Spleen (tissue), 11 donors: ENCODE data around the gene PSME1. TPM values are rescaled to one million over a fixed set of nuclear protein-coding genes. Genes with fewer than 3 reads are reported as not detected.
A peak's percentile ranks its signal among the peaks of the same experiment; 100 is the strongest.

Experiments used
- DNase-seq: peaks from one replicate; pipeline ENCODE4 v3.0.0-alpha.2; 2020
- H3K27ac ChIP-seq, 8 donors: fragments of 200-600 bp; sonication (generic) in 7 of 8; 1 replicate in 4 of 8; 2 replicates in 4 of 8; pipeline versions ENCODE4 v1.5.0 to v1.8.0; 2016 to 2021; ENCODE audit warnings: inconsistent platforms in 4 of 8, mild to moderate bottlenecking in 4 of 8, moderate library complexity in 1 of 8
- H3K27me3 ChIP-seq, 7 donors: fragments of 200-600 bp; sonication (generic) in 6 of 7; replicated peaks in 1 of 7; 1 replicate in 4 of 7; 2 replicates in 3 of 7; pipeline versions ENCODE4 v1.5.0 to v1.8.0; 2016 to 2021; ENCODE audit warnings: inconsistent platforms in 3 of 7, mild to moderate bottlenecking in 1 of 7
- H3K36me3 ChIP-seq, 6 donors: fragments of 200-600 bp; sonication (generic) in 5 of 6; 1 replicate in 4 of 6; 2 replicates in 2 of 6; pipeline versions ENCODE4 v1.5.0 to v1.8.0; 2016 to 2021; ENCODE audit warnings: inconsistent platforms in 2 of 6
- H3K4me1 ChIP-seq, 6 donors: fragments of 200-600 bp; sonication (generic) in 5 of 6; 1 replicate in 3 of 6; 2 replicates in 3 of 6; pipeline versions ENCODE4 v1.5.0 to v1.8.0; 2016 to 2021; ENCODE audit warnings: inconsistent platforms in 3 of 6
- H3K4me3 ChIP-seq, 8 donors: fragments of 200-600 bp; sonication (generic) in 7 of 8; 1 replicate in 4 of 8; 2 replicates in 4 of 8; pipeline versions ENCODE4 v1.5.0 to v1.8.0; 2016 to 2021; ENCODE audit warnings: inconsistent platforms in 4 of 8, mild to moderate bottlenecking in 4 of 8, moderate library complexity in 2 of 8
- H3K9me3 ChIP-seq, 8 donors: fragments of 200-600 bp; sonication (generic) in 7 of 8; 1 replicate in 4 of 8; 2 replicates in 4 of 8; pipeline versions ENCODE4 v1.5.0 to v1.8.0; 2016 to 2021; ENCODE audit warnings: inconsistent platforms in 4 of 8
- POLR2A ChIP-seq, 3 donors: fragments of 450-650 bp; IDR thresholded peaks; one replicate each; pipeline ENCODE4 v1.5.1; 2017; ENCODE audit warnings: antibody characterized with exemption in 3 of 3, mild to moderate bottlenecking in 1 of 3
- POLR2AphosphoS5 ChIP-seq, 3 donors: sonication (generic); formaldehyde crosslinking; IDR thresholded peaks; one replicate each; pipeline ENCODE4 v1.5.1; 2017; ENCODE audit warnings: antibody characterized with exemption in 3 of 3
- WGBS, 5 donors: extraction: QIAGEN DNeasy Blood & Tissue Kit in 3 of 5; methylation state at CpG; one replicate each; pipeline versions ENCODE4 v1.1.5 to v1.1.7; 2013 to 2018; 5-methylcytosine and 5-hydroxymethylcytosine counted together
- intact Hi-C: fragments of 100-400 bp; cut with DNase I; formaldehyde crosslinking; loops from one replicate; pipeline ENCODE4 v1.15.0; 2023; ENCODE audit warnings: low total_unique reads
- polyA plus RNA-seq, 3 donors: library from polyadenylated mRNA; stranded (reverse); fragments of 200-250 nt; gene quantifications; one replicate each; pipeline ENCODE4 v1.2.1, GENCODE V29; 2013
- total RNA-seq, 7 donors: library from RNA; depleted of rRNA in 3 of 7; stranded (reverse); fragments of >200 nt in 3 of 7; fragmentation: NEBNext Ultra II Directional in 4 of 7; extraction: Animal tissue kit (Norgen Biotek cat#: 25700) in 4 of 7; gene quantifications; one replicate each; pipeline versions ENCODE4 v1.1.0 to v1.2.1, GENCODE V29; 2016 to 2021
- TF ChIP-seq, protein P1 (sequence below), 11 experiments: fragments of 200-600 bp in 7 of 11; fragments of 450-650 bp in 4 of 11; sonication (generic) in 4 of 11; IDR thresholded peaks in 8 of 11; conservative IDR thresholded peaks in 3 of 11; 1 replicate in 7 of 11; 2 replicates in 4 of 11; pipeline versions ENCODE4 v1.4.0 to v1.8.0; 2016 to 2021; ENCODE audit warnings: antibody characterized with exemption in 11 of 11, inconsistent platforms in 4 of 11, mild to moderate bottlenecking in 1 of 11
- donor health status: healthy with polysubstance abuse.
- donor health status: DM: no; HTN: no; CAD: no; lungs with moderate emphysema.
- donor health status: DM: no; HTN: no; CAD: no.
- donor health status: Bipolar disorder and iron deficiency.
- donor health status: healthy.
- donor health status: DM: no; HTN: no; CAD: no.
- donor health status: DM: yes; HTN: yes; CAD: no.

PSME1 gene
- total and polyA plus RNA-seq, 10 donors, result 157 to 441 (median 253) TPM

GRCh38 chr14:24141097-24141880, 5.3 kb downstream of the PSME1 start, which contains the start of gene EMC9:
Gene EMC9, minus strand, starts transcription at chr14:24141591. Its CDS starts 287 bp downstream, at chr14:24141304.
- Histone ChIP-seq H3K27me3 (no peaks in the 10 kb centered on the region), H3K36me3 (peaks cover 3 to 67% (median 41%) of the 10 kb centered on the region in 6 donors), H3K4me3 (peak within 1 kb of the TSS; percentile 63 to 98 (median 86)), H3K27ac (peak within 1 kb of the TSS; percentile 88 to 97 (median 94)), H3K9me3 (no peaks in the 10 kb centered on the region), H3K4me1 (peaks cover 54 to 95% (median 78%) of the 10 kb centered on the region in 6 donors)
- TF ChIP-seq POLR2AphosphoS5 (IDR thresholded peaks at IDR 0.05) (peak; percentile 94 to 96 (median 95)), POLR2A (IDR thresholded peaks at IDR 0.05) (peak in 2 of 3 donors; percentile 33 to 74)
- TF ChIP-seq, protein P1, sequence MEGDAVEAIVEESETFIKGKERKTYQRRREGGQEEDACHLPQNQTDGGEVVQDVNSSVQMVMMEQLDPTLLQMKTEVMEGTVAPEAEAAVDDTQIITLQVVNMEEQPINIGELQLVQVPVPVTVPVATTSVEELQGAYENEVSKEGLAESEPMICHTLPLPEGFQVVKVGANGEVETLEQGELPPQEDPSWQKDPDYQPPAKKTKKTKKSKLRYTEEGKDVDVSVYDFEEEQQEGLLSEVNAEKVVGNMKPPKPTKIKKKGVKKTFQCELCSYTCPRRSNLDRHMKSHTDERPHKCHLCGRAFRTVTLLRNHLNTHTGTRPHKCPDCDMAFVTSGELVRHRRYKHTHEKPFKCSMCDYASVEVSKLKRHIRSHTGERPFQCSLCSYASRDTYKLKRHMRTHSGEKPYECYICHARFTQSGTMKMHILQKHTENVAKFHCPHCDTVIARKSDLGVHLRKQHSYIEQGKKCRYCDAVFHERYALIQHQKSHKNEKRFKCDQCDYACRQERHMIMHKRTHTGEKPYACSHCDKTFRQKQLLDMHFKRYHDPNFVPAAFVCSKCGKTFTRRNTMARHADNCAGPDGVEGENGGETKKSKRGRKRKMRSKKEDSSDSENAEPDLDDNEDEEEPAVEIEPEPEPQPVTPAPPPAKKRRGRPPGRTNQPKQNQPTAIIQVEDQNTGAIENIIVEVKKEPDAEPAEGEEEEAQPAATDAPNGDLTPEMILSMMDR (IDR thresholded peaks at IDR 0.05 in 8 of 11, conservative IDR thresholded peaks at IDR 0.05 in 3 of 11), result peak; percentile 76 to 94 (median 90)
- intact Hi-C loops, result no loop called here
- peak; percentile 99 for DNase-seq
- 0 to 1% (median 0%) methylated on average over 19 to 65 of the region's 65 CpGs for WGBS, 5 donors

DNA sequence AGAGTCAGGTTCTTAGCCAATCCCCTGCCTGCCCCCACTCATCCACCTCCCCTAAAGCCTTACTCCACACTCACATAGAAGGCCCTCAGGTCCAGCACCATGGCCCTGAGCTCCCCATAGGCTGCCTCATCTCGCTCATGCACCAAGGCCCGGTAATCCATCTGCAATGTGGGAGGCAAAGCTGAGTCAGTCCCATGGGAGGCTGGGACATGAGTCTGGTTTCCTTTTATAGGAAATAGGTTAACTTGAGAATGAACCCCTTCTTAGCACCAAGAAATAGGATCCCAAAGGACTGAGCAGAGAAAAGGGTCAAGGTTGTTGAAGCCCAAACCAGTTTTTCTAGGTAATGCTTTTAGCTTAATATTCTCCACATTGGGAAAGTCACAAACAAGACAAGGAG, 7.5 kb downstream of the PSME1 start:
- Histone ChIP-seq H3K4me3 (no peak overlapping the region), H3K9me3 (no peaks in the 10 kb centered on the region), H3K27me3 (no peaks in the 10 kb centered on the region), H3K27ac (peak overlapping the region in 3 of 8 donors; percentile 6 to 99 (median 94)), H3K36me3 (peaks cover under 1 to 54% (median 28%) of the 10 kb centered on the region in 6 donors), H3K4me1 (peaks cover 45 to 83% (median 65%) of the 10 kb centered on the region in 6 donors)
- TF ChIP-seq POLR2AphosphoS5 (IDR thresholded peaks at IDR 0.05), result no peak
- TF ChIP-seq, protein P1 (IDR thresholded peaks at IDR 0.05 in 8 of 11, conservative IDR thresholded peaks at IDR 0.05 in 3 of 11), result no peak
- TF ChIP-seq POLR2A (IDR thresholded peaks at IDR 0.05), result no peak
- WGBS, 5 donors, result 74 to 93% (median 84%) methylated on average over 2 of the region's 2 CpGs
- peak; percentile 36 for DNase-seq
- intact Hi-C loops, result no loop called here

DNA sequence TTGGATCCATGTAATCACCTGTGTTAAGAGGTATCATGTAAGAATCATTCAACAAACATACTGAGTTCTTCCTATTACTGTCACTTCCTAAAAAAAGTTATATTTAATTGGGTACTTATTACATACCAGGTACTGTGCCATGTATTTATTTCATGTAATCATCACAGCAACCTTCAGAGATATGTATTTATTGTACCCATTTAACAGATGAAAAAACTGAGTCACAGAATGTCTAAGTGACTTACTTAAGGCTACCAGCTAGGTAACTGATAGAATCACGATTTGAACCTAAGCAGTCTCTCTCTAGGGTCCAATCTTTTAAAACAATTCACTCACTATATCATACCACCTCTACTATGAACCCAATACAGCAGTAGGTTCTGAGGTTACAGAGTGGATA, 8.5 kb downstream of the PSME1 start:
- WGBS, 5 donors, result 85 to 98% (median 88%) methylated on average over 1 of the region's 1 CpG
- Histone ChIP-seq H3K27ac (peak overlapping the region in 4 of 8 donors; percentile 94 to 99 (median 97)), H3K9me3 (no peaks in the 10 kb centered on the region), H3K27me3 (no peaks in the 10 kb centered on the region), H3K36me3 (peaks cover 0 to 54% (median 27%) of the 10 kb centered on the region in 6 donors), H3K4me3 (no peak overlapping the region), H3K4me1 (peaks cover 38 to 83% (median 65%) of the 10 kb centered on the region in 6 donors)
- DNase-seq, result no peak
- intact Hi-C loops, result no loop called here
- TF ChIP-seq, protein P1 (IDR thresholded peaks at IDR 0.05 in 8 of 11, conservative IDR thresholded peaks at IDR 0.05 in 3 of 11), result no peak
- no peak for TF ChIP-seq POLR2AphosphoS5 (IDR thresholded peaks at IDR 0.05)
- no peak for TF ChIP-seq POLR2A (IDR thresholded peaks at IDR 0.05)

DNA sequence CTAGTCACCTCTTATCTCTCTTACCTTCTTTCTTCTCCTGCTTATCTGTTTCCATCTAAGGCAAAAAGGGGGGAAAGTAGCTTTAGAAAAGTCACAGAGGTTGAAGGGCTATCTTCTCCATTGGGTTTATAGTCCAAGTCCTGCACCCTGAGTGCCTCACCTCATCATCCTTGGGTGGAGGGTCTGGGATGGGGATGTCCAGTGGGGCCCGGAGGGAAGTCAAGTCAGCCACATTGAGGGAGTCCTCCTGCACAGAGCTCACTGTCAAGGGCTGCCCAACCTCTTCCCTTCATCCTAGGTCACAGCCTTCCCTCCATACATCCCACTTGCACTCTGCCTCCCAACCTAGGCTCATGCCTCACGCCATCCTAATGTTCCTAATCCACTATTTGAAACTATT, 9.2 kb downstream of the PSME1 start:
- TF ChIP-seq, protein P1 (IDR thresholded peaks at IDR 0.05 in 8 of 11, conservative IDR thresholded peaks at IDR 0.05 in 3 of 11), result no peak
- no peak for TF ChIP-seq POLR2AphosphoS5 (IDR thresholded peaks at IDR 0.05)
- TF ChIP-seq POLR2A (IDR thresholded peaks at IDR 0.05), result no peak
- H3K4me1 ChIP-seq, result peaks cover 34 to 83% (median 65%) of the 10 kb centered on the region in 6 donors
- H3K27me3 ChIP-seq, result no peaks in the 10 kb centered on the region
- H3K4me3 ChIP-seq, result peak overlapping the region in 5 of 8 donors; percentile 89 to 99 (median 95)
- peak overlapping the region; percentile 27 to 99 (median 96) for H3K27ac ChIP-seq
- WGBS, 5 donors, result 88 to 95% (median 92%) methylated on average over 2 of the region's 2 CpGs
- peak; percentile 65 for DNase-seq
- intact Hi-C loops, result no loop called here
- no peaks in the 10 kb centered on the region for H3K9me3 ChIP-seq
- peaks cover 3 to 56% (median 33%) of the 10 kb centered on the region in 6 donors for H3K36me3 ChIP-seq
